ENCODE measurements around the gene PDCD1LG2.

- TF ChIP-seq, protein P1, sequence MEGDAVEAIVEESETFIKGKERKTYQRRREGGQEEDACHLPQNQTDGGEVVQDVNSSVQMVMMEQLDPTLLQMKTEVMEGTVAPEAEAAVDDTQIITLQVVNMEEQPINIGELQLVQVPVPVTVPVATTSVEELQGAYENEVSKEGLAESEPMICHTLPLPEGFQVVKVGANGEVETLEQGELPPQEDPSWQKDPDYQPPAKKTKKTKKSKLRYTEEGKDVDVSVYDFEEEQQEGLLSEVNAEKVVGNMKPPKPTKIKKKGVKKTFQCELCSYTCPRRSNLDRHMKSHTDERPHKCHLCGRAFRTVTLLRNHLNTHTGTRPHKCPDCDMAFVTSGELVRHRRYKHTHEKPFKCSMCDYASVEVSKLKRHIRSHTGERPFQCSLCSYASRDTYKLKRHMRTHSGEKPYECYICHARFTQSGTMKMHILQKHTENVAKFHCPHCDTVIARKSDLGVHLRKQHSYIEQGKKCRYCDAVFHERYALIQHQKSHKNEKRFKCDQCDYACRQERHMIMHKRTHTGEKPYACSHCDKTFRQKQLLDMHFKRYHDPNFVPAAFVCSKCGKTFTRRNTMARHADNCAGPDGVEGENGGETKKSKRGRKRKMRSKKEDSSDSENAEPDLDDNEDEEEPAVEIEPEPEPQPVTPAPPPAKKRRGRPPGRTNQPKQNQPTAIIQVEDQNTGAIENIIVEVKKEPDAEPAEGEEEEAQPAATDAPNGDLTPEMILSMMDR (IDR thresholded peaks at IDR 0.05) = no peak
- no peak for TF ChIP-seq EP300 (IDR thresholded peaks at IDR 0.05)
These were observed 51.6 kb downstream of the PDCD1LG2 start for GRCh38 chr9:5561828-5562488.

Data from upper lobe of left lung (tissue), 4 donors.